Stimulated activated CD8-positive, alpha-beta memory T cell treated with anti-CD3 and anti-CD28 coated beads, Interleukin-15, amount 100 ng/mL, for 1 hour (primary cell): ENCODE data around the gene CFAP45.

ENCODE experiments used
- DNase-seq: peaks from one replicate; pipeline ENCODE4 v3.0.0-alpha.2; 2020; ENCODE audit warnings: low read depth

Gene CFAP45

DNA sequence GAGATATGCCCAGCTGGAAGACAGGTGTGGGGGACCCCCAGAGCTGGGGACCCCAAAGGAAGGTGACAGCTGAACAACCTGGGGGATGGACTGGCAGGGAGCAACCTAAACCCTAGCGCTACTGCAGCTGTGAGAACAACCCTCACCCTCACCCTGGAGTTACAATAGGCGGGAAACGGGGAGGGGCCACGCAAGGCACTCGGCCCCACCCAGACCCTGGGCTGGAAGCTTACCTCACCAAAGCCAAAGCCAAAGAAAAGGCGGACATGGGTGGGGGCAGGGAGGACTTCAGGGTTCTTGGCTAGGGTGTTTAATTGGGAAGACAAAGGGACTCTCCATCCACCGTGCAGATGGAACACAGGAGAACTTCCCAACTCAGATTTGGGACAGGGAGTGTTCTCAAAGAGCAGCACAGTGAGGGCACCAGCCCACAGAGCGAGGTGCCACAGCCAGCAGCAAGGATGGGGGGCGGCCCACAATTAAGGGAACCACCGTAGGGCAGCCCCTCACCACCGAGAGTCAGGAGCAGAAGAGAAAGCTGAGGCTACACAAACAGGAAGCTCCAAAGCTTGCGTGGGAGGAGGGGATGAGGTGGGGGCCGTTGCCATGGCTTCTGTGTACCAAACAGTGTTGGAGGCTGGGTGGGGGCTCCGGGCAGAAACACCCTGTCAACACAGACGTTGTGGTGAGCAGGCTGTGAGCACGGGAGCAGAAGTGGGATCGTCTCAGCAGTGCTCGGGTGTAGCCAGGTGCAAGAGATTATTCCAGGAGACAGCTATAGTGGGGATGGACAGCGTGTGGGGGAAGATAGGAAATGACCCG lies 23.4 kb upstream of the CFAP45 start:
- peak; percentile 78 for DNase-seq

DNA sequence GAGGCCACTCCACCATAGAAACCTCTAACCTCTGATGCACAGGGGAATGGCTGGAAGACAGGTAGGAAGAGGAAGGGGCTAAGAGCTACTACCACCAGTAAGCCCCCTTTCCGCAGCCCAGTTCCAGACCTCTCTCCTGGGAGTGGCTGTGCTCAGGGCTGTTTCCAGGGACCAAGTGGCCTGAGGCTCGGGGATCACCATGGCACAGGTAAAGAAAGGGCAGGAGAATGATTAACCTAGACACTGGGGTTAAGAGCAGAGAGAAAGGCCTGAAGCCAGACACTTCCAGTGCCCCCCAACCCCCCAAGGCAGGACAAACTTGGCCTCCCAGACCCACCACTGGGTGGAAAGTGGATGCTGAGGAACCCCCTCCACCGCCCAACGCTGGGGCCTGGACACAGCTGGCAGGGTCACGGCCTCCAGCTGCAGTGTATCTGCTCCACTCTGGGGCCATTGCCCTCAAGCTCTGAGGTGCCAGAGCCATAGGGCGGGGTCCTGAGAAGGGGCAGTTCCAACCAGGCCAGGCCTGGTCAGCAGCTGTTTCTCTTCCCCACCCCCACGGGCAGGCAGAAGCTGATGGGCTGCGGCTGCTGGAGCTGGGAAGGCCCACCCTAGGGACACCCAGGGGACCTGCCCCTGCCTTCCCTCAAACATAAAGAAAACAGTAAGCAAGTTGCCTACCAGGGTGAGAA lies 22.7 kb upstream of the CFAP45 start:
- no peak for DNase-seq

DNA sequence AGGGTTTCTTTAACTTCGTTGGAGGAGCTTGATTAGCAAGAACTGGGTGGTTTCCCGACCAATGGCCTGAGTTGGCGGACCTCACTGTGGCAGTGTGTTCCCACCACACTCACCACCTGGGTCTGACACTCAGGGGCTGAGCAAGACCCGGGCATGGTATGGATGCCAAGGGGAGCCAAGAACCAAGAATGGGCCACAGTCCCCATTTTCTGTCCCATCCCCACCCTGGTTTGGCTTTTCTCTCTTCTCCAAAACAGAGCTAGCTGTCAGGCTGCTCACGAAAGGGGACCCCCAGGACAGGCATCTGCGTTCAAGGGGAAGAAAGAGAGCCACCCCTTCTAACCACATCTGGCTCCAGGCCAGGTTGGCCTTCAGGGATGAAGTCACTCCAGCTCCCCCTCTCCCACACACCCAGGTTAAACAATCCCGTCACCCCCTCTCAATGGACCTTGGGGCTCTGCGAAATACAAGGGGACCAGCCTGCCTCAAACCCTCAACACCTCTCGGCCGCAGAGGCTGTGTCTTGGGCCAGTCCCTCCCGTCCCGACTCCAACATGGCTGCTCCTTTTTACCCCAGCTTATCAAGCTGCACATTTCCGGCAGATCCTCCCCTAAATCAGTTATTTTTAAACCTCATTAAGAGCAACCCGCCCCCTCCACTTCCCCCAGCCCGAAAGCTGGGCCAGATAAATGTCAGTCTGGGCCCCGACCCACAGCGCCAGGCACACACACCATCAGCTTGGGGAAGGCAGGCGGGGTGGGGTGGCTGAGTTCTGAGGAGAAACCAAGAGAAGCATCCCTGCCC lies 21.9 kb upstream of the CFAP45 start:
- DNase-seq, result no peak

DNA sequence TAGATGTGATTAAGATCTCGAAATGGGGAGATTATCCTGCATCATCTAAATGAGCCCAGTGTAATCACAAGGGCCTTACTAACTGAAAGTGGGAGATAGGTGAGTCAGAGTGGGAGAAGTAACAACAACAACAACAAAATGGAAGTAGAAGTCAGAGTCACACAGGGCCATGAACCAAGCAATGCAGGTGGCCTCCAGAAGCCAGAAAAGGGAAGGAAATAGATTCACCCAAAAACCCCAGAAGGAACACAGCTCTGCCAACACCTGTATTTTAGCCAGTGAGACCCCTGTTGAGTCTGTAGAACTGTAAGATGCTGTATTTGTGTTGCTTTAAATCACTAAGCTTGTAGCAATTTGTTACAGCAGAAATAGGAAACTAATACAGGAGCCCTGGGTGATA lies 21.3 kb upstream of the CFAP45 start:
- no peak for DNase-seq

DNA sequence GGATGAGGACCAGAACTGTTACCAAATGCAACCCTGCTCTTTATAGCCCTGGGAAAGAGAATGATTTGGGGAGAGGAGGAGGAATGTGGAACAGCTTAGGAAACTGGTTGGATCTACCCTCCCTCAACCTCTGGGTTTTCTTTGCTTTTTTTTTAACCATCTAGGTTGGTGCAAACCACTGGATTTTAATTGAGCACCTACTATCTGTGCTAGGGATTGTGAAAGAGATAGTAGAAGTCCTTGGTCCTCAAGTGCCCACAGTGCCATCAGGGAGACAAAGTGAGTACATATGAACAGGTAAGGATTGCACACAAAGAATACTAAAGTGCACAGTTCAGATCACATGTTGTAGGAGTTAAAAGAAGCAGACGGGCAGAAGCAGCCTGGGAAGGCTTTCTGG lies 20.7 kb upstream of the CFAP45 start:
- no peak for DNase-seq

DNA sequence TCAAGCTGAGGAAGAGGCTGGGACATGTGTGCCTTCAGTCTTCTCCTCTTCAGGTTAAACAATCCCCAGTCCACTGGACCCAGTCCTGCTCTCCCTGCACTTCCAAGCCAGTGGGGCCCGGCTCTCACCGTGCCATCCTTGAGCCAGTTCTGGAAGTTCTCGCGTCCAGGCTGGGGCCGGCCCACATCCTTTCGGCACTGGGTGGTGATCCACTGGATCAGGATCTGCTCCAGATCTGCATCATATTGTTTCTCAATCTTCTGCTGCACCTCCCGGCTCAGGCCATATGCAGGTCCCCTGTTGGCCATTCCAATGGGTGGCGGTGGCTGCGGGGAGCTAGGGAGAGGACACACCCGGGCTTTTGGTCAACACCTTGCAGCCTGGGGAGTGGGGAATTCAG lies 20.2 kb upstream of the CFAP45 start:
- no peak for DNase-seq

DNA sequence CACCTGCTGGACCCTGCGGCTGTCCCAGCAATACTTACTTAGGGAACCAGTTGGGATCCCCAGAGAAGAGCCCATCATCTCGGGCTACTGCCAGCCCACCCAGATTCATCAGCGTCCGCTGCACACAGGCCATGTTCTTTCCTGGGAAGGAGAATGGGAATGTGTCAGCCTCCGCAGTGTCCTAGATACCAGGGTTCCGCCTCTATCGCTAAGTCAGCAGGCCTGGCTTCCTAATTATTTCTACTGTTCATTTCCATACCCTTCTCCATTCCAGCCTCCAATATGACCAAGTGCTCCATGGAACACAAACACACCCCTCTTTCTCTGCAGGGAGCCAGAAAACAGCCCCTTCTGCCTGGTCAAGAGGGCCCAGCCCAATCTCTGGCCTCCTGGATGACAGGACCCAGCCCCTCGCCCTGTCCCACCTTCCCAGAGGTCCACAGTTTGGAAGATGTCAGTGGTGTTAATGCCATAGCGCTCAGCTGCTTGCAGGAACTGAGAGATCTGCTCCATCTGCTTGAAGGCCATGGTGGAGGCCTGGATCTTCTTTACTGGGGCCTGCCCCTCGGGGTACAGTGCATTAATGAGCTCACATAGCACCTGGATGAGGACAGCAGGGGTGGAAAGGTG lies 19.4 kb upstream of the CFAP45 start:
- no peak for DNase-seq

DNA sequence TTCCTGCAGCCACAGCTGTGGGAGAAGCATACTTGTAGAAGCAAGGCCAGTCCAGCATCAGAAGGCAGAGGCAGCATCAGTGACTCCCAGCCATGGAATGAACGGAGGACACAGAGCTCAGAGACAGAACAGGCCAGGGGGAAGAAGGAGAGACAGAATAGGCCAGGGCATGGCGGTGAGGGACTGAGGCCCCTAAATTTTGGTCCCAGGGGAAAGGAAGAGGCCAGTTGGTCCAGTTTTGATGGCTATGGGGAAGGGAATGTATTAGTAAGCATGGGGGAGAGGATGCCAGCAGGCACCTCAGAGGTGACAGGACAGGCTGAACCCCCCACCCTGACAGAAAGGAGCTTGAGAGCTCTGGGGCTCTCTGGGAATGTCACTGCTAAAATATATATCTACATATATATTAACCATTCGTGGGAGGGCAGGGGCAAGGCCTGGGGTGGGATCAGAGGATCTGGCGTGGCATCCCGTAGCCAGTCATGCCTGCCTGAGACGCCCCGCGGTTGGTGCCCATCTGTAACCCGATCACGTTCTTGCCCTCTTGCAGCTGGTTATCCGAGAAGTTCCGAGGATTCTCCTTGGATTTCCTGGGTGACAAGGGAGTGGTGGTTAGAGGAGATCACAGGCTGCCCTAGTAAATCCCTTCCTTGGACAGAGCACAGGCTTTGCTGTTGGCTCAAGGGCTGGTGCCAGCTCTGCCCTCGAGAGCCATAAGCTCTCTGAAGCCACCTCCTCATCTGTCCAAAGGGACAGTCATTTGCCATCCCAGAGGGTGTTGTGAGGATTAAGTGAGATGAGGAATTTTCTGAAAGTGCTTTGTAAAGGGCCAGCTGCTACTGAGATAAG lies 18.6 kb upstream of the CFAP45 start:
- no peak for DNase-seq

DNA sequence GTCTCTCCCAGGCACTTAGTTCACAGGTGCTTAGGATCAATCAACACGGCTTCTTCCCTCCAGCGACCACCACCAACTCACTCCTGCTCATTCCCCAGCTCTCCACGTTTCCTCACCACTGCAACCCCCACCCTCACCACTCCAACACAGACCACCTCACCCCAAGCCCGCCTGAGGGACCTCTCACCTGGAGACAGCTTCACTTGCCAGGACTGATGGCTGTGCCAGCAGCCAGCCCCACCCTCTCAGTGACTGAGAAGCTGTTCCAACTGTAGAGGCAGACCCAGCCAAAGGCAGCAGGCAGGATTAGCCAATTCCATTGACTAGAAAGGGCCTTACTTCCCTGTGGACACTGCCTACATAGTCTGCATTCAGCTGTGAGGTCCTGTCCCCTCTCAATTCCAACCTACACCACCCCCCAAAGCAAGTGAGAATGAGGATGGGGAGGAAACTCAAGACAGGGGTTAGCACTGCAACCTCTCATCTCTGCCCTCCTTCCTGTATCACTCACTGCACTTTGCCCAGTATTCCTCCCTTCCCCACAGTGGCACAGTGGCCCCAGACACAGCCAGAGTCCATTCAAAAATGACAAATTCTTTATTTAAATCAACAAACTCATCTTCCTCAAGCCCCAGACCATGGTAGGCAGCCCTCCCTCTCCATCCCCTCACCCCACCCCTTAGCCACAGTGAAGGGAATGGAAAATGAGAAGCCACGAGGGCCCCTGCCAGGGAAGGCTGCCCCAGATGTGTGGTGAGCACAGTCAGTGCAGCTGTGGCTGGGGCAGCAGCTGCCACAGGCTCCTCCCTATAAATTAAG lies 17.8 kb upstream of the CFAP45 start:
- DNase-seq, result no peak

DNA sequence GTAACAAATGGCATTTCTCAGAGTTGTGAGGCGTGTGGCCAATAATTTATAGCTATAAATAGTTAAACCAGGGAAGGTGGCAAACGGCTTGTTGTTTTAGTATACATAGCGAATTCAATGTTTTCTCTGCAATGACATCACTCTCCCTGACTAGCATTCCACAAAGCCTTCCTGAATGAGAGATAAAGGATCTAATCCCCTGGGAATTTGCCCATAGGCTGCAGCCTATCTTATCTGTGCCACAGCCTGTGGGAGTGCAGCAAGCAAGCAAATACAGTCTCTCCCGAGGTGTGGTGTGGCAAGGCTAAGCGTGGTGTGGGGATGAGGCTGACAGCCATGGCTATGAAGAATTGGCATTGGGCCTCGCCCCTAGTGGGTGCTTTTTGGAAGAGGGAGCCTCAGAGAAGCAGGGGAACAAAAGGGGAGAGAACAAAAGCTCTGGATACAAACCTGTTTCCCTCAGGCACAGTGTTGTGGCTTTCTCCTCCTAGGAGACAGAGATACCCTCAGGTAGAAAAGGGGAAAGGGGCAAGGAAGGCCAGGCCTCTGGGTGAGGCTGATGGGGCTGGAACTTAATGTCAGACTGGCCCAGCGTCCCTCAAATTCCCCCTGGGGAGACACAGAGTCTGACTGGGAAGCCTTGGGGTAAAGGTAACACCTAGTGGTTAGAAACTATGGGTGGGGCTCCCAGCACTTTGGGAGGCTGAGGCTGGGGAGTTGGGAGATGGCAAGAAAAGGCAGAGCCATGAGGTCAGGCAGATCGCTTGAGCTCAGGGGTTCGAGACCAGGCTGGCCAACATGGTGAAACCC lies 16.5 kb upstream of the CFAP45 start:
- no peak for DNase-seq

DNA sequence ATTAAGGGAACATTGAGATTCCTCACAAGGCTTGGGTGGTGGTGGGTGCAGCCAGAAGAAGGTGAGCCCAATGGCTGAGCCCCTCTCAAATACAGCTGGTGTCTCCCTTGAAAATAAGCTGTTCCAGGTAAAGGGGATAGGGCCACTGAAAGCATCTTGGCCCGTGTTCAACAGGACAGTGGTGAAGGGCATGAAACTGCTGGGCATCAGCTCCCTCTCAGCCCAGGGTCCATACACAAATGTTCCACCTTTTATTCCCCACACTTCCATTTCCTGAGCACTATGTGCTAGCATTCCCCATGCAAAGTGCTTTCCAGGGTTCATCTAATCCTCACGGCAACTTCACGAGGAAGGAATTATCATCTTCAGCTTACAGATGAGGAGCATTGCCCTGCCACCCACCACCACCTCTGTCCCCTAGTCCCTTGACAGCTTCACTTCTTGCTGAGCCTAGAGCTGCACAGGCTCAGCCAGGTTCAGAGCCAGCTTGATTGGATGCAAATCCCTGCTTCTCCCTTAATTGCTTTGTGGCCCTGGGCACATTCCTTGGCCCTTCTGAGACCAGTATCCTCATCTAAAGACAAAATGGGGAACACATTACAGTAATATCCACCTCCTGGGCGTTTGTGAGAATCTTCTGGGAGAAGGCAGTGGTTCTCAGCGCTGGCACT lies 15.7 kb upstream of the CFAP45 start:
- no peak for DNase-seq

DNA sequence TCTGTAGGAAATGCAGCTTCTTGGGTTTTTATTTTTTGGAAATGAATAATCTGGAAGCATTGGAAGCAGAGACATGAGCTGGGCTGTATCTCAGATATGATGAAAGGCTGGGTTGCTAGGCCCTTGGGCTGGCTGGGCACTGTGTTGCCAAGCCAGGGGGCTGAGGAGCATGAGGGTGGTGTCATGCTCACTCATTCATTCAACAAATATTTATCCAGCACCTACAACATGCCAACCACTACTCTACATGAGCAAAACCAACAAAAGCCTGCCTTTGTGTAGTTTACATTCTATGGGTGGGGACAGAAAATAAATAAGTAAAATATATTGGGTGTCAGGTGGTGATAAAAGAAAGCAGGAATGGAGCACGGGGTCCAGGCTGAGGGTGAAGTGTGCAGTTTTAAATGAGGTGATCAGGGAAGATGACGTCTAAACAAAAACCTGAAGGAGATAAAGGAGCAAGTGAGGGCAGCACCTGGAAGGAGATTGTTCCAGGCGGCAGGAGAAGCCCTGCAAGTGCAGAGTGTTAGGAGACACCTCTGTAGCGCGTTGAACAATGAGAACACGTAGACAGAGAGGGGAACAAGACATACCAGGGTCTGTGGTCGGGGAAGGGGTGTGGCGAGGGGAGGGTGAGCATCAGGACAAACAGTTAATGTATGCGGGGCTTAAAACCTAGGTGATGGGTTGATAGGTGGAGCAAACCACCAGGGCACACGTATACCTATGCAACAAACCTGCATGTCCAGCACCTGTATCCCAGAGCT lies 14.5 kb upstream of the CFAP45 start:
- no peak for DNase-seq

DNA sequence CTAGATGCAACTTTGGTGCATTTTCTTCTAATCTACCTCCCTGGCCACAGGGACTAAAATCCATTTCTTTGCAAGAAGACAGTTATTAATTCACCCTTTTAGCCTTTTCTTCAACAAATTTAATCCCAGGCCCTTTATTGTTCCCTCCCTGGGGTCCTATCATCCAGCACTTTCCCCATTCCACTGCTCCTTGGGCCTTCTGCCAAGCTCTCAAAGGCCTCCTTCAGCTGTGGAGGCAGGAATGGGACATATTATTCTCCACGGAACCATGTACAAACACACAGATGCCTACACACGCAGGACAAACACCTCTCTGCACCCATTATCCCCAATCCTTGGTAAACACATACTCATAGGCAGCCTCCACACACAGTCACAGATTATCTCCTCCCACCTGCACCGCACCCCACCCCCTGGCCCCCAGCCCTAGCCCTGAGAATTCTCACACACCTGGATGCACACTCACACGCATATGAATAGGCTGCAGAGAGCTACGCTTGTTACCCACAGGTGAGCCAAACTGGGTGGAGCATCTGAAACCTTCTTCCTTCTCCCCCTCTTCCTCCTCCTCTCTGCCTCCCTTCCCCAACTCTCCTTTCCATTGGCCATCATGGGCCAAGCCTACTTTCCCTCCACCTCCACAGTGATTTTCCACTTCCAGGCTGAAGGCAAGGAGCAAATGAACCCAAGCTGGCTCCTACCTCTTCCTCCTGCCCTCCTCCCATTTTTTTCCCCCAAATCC lies 13.7 kb upstream of the CFAP45 start:
- DNase-seq, result no peak

DNA sequence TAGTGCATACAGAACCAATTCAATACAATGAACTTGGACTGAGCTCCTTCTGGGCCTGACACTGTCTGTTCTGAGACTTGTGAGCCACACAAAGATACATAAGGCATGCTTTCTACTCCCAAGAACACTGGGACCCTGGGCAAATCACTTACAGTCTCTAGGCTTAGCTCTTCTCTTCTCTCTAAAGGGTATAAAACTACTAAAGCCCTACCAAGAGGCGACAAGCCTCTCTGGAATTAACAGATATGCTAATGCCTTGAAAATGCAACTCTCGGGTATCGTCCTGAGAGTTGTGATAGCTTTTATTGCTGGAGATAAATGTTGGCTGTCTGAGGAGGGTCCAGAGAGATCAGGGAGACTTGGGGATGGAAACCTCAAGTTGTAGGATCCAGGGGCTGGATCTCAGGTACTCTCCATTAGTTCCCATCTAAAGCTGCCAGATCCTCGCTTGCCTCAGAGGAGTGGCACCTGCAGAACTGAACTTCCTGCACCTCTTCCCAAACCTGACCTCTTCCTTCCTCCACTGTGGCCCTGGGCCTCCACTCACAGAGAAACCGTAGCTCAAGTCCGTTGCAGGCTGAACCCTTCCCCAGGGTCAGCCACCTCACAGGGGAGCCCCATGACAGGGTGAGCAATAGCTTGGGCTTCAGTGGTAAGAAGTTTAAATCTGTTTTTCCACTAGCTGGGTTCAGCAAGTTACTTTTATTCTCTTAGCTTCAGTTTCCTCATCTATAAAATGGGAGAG lies 11.5 kb upstream of the CFAP45 start:
- no peak for DNase-seq

DNA sequence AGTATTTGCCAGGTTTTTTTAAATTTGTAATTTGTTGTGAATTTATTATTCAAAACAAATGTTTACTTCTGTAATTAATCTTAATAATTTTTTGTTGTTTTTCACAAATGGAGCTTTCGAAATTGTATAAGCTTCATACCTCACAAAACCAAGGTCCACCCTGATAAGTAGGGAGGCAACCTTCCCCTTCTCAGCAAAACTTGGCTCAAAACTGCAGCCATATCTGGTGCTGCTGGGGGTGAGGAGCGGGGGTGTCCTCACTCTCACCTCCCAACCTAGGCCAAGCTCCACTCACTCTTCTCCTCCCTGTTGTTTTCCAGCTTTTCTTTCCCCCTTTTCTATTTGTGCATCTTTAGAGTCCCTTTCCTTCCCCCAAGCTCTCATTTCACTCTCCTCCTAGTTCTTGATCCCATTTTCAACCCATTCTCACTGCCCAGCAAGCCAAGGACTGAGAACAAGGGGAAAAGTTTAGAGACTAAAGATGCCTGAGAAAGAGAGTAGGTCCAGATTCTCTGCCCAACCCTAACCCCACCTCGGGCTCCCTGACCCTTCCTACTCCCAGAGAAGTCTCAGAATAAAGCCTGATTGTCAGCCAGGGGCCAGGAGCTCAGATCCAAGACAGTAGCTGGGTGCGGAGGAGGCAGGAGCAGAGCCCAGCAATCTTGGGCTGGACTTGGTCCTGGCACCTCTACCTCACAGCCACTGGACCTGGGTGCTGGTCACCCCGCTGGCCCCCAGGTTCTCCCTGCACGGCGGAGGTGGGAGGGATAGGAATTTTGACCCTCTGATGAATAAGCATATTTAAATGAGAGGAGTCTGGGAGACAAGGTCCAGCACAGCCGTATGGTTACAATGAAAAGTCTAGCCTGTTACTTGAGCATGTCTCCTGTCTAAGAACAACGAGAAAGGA lies 8.3 kb upstream of the CFAP45 start:
- no peak for DNase-seq

DNA sequence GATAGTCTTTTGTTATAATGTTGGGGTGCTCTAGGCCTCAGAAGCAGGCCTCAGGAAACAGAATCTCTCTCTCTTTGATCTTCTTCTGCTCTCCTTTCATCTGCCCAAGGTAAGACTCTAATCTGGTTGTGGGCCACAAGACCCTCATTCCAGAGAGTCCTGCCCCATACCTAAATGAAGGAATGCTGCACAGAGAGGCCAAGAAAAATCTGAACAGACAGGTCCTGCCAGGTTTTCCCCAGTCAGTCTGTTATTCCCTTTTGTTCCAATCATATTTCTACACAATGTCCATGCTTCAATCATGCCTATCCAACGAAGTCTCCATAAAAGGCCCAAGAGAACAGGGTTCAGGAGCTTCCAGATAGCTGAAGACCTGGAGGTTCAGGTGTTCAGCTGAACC lies 7.0 kb upstream of the CFAP45 start:
- DNase-seq, result no peak
